ENCODE data around the gene PRIMA1. TPM values are rescaled to one million over a fixed set of nuclear protein-coding genes. Genes with fewer than 3 reads are reported as not detected.

Gene PRIMA1
- total and polyA plus RNA-seq, 9 of the 15 experiments (the other 6 are each of a cell fraction or from before 2014, with no cell fraction given): not detected

- TF ChIP-seq ZBTB40 (IDR thresholded peaks at IDR 0.05): no peak
- TF ChIP-seq ZBTB40 (CRISPR knock-in tag; IDR thresholded peaks at IDR 0.05): no peak
- TF ChIP-seq BCLAF1 (IDR thresholded peaks at IDR 0.05; ENCODE audit: borderline replicate concordance in 1 of 2, control insufficient read depth in 1 of 2, low read depth in 2 of 2, low read length in 1 of 2): no peak
- TF ChIP-seq CAMTA2 (CRISPR knock-in tag; conservative IDR thresholded peaks at IDR 0.05): no peak
- TF ChIP-seq KDM2B (CRISPR knock-in tag; IDR thresholded peaks at IDR 0.05): no peak
- TF ChIP-seq HSF4 (CRISPR knock-in tag; IDR thresholded peaks at IDR 0.05; ENCODE audit: borderline replicate concordance): no peak
- no peak for TF ChIP-seq PHF8 (IDR thresholded peaks at IDR 0.05; ENCODE audit: borderline replicate concordance, low read length)
- no peak for TF ChIP-seq MED1 (CRISPR knock-in tag; IDR thresholded peaks at IDR 0.05; ENCODE audit: borderline replicate concordance)
- no peak for TF ChIP-seq STAT5B (CRISPR knock-in tag; IDR thresholded peaks at IDR 0.05)
- no peak for TF ChIP-seq NFE2L1 (tag; IDR thresholded peaks at IDR 0.05; ENCODE audit: borderline replicate concordance, low read depth)
- TF ChIP-seq ZNF133 (CRISPR knock-in tag; IDR thresholded peaks at IDR 0.05): no peak
Measured at GRCh38 chr14:93705513-93706156, 82.7 kb downstream of the PRIMA1 start (continued).
